HL-60 (cell line): ENCODE data around the gene VBP1.

Source experiments
- CTCF ChIP-seq: IDR thresholded peaks from one replicate; pipeline ENCODE4 v1.5.1; 2011; ENCODE audit warnings: low read length, control low read depth, inconsistent platforms; ENCODE audit not compliant: insufficient read depth
- GABPA ChIP-seq: IDR thresholded peaks from 2 replicates; pipeline ENCODE4 v1.6.1; 2012; ENCODE audit warnings: low read depth
- POLR2AphosphoS5 ChIP-seq: IDR thresholded peaks from 2 replicates; pipeline ENCODE4 v1.6.1; 2012; ENCODE audit warnings: low read depth
- REST ChIP-seq: IDR thresholded peaks from 2 replicates; pipeline ENCODE4 v1.6.1; 2012; ENCODE audit warnings: low read depth; ENCODE audit not compliant: insufficient replicate concordance

- TF ChIP-seq REST (no peak), CTCF (no peak), GABPA (no peak), POLR2AphosphoS5 (no peak)
These were observed 47.8 kb downstream of the VBP1 start, which contains the start of gene RAB39B for GRCh38 chrX:155263854-155264628.
